ENCODE data around the gene RABEP1. TPM values are rescaled to one million over a fixed set of nuclear protein-coding genes. Genes with fewer than 3 reads are reported as not detected.

Gene RABEP1
- polyA plus RNA-seq, 1 of the 3 experiments (the other 2 are of a cell fraction) = 9.7 TPM

DNA sequence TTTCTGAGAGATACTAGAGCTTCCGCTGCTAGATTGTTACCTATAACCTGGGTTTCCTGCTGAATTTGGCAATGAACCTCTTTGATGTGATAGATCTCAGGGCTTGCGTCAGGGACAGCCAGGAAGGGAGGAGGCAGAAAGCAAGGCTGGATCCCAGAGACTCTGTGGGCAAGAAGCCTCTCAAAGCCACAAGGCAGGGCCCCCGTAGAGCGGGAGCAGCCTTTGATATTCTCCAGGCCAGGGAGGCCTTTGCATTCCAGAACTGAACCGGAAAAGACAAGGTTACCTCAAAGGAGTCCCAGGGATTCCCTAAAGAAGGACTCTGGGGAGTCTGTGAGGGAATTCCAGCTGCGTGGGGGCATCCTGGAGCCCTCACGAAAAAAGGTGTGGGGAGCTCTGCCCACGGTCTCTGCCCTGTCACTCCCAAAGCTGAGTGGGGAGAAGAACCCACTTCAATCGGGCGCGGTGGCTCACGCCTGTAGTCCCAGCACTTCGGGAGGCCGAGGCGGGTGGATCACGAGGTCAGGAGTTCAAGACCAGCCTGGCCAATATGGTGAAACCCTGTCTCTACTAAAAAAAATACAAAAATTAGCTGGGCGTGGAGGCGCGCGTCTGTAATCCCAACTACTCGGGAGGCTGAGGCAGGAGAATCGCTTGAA, 33.1 kb upstream of the RABEP1 start:
- no peak overlapping the region for H3K4me2 ChIP-seq
- H4K20me1 ChIP-seq (ENCODE audit: insufficient read depth) = no peaks in the 10 kb centered on the region
- H3K36me3 ChIP-seq (replicated peaks in 1 of 2; ENCODE audit: control insufficient read depth in 1 of 2, insufficient read depth in 2 of 2, low read length in 1 of 2) = no peaks in the 10 kb centered on the region
- H3K4me3 ChIP-seq (ENCODE audit: low read depth in 2 of 2, low read length in 1 of 2) = no peak overlapping the region
- H2AFZ ChIP-seq (ENCODE audit: low read depth) = no peak overlapping the region
- no peaks in the 10 kb centered on the region for H3K27me3 ChIP-seq (ENCODE audit: insufficient read depth)
- TF ChIP-seq EP300 (IDR thresholded peaks at IDR 0.05; ENCODE audit: borderline replicate concordance in 1 of 2, low read depth in 1 of 2, low read length in 1 of 2) (no peak), FOSL2 (IDR thresholded peaks at IDR 0.05; ENCODE audit: borderline replicate concordance, low read depth) (no peak), RFX5 (IDR thresholded peaks at IDR 0.05; ENCODE audit: low read length) (no peak), EZH2phosphoT487 (IDR thresholded peaks at IDR 0.05; ENCODE audit: borderline replicate concordance, low read depth) (no peak), NFIC (IDR thresholded peaks at IDR 0.05; ENCODE audit: borderline replicate concordance) (no peak), GABPA (IDR thresholded peaks at IDR 0.05; ENCODE audit: low read depth) (no peak), GATA2 (CRISPR knock-in tag; IDR thresholded peaks at IDR 0.05) (no peak), TAF1 (IDR thresholded peaks at IDR 0.05; ENCODE audit: borderline replicate concordance, low read depth, low read length) (no peak), RAD21 (IDR thresholded peaks at IDR 0.05; ENCODE audit: low read length) (no peak), RXRA (IDR thresholded peaks at IDR 0.05; ENCODE audit: borderline replicate concordance, low read depth) (no peak), CHD2 (IDR thresholded peaks at IDR 0.05; ENCODE audit: low read length, partially characterized antibody) (no peak), TCF12 (IDR thresholded peaks at IDR 0.05) (no peak), ELF1 (IDR thresholded peaks at IDR 0.05) (no peak), NRF1 (IDR thresholded peaks at IDR 0.05; ENCODE audit: low read depth, low read length) (no peak), JUND (IDR thresholded peaks at IDR 0.05) (no peak)
- TF ChIP-seq, protein P1, sequence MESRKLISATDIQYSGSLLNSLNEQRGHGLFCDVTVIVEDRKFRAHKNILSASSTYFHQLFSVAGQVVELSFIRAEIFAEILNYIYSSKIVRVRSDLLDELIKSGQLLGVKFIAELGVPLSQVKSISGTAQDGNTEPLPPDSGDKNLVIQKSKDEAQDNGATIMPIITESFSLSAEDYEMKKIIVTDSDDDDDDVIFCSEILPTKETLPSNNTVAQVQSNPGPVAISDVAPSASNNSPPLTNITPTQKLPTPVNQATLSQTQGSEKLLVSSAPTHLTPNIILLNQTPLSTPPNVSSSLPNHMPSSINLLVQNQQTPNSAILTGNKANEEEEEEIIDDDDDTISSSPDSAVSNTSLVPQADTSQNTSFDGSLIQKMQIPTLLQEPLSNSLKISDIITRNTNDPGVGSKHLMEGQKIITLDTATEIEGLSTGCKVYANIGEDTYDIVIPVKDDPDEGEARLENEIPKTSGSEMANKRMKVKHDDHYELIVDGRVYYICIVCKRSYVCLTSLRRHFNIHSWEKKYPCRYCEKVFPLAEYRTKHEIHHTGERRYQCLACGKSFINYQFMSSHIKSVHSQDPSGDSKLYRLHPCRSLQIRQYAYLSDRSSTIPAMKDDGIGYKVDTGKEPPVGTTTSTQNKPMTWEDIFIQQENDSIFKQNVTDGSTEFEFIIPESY (IDR thresholded peaks at IDR 0.05; ENCODE audit: borderline replicate concordance, low read depth) = no peak
- TF ChIP-seq, protein P2, sequence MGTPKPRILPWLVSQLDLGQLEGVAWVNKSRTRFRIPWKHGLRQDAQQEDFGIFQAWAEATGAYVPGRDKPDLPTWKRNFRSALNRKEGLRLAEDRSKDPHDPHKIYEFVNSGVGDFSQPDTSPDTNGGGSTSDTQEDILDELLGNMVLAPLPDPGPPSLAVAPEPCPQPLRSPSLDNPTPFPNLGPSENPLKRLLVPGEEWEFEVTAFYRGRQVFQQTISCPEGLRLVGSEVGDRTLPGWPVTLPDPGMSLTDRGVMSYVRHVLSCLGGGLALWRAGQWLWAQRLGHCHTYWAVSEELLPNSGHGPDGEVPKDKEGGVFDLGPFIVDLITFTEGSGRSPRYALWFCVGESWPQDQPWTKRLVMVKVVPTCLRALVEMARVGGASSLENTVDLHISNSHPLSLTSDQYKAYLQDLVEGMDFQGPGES (IDR thresholded peaks at IDR 0.05; ENCODE audit: low read depth, low read length) = no peak
- TF ChIP-seq, protein P3, sequence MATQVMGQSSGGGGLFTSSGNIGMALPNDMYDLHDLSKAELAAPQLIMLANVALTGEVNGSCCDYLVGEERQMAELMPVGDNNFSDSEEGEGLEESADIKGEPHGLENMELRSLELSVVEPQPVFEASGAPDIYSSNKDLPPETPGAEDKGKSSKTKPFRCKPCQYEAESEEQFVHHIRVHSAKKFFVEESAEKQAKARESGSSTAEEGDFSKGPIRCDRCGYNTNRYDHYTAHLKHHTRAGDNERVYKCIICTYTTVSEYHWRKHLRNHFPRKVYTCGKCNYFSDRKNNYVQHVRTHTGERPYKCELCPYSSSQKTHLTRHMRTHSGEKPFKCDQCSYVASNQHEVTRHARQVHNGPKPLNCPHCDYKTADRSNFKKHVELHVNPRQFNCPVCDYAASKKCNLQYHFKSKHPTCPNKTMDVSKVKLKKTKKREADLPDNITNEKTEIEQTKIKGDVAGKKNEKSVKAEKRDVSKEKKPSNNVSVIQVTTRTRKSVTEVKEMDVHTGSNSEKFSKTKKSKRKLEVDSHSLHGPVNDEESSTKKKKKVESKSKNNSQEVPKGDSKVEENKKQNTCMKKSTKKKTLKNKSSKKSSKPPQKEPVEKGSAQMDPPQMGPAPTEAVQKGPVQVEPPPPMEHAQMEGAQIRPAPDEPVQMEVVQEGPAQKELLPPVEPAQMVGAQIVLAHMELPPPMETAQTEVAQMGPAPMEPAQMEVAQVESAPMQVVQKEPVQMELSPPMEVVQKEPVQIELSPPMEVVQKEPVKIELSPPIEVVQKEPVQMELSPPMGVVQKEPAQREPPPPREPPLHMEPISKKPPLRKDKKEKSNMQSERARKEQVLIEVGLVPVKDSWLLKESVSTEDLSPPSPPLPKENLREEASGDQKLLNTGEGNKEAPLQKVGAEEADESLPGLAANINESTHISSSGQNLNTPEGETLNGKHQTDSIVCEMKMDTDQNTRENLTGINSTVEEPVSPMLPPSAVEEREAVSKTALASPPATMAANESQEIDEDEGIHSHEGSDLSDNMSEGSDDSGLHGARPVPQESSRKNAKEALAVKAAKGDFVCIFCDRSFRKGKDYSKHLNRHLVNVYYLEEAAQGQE (IDR thresholded peaks at IDR 0.05; ENCODE audit: low read depth, low read length) = no peak
- H3F3A ChIP-seq (replicated peaks; ENCODE audit: insufficient read depth) = no peaks in the 10 kb centered on the region
- DNase-seq = no peak
- 60% methylated on average over 21 of the region's 22 CpGs for WGBS (ENCODE audit: low lambda C conversion rate)
- H3K9me2 ChIP-seq = no peaks in the 10 kb centered on the region
- H3K79me2 ChIP-seq (ENCODE audit: insufficient read depth) = no peaks in the 10 kb centered on the region
- ChIA-PET CTCF (interaction anchor here (0.7 to 5.1 kb wide), 8 partner anchors 9 to 191 kb away, joined by 3 to 42 read pairs (median 4); partner anchors contain the start of gene C1QBP), POLR2A (no interaction called here)
- no peak overlapping the region for H3K9ac ChIP-seq
- no peaks in the 10 kb centered on the region for H3K9me3 ChIP-seq
- H3K4me1 ChIP-seq (ENCODE audit: control insufficient read depth in 1 of 2, insufficient read depth in 2 of 2, low read depth in 1 of 2, low read length in 1 of 2) = no peaks in the 10 kb centered on the region
- H3K27ac ChIP-seq (ENCODE audit: low read depth in 2 of 2, low read length in 1 of 2) = no peak overlapping the region
